GM18873 (cell line): ENCODE results near the gene COA5.

ENCODE experiments used
- ATAC-seq: cut with Tn5 transposase; IDR thresholded peaks from one replicate; pipeline ENCODE4 v1.9.1; 2021; ENCODE audit warnings: mild to moderate bottlenecking, moderate library complexity, moderate number of reproducible peaks; ENCODE audit not compliant: unreplicated experiment, low FRiP score

The COA5 gene

DNA sequence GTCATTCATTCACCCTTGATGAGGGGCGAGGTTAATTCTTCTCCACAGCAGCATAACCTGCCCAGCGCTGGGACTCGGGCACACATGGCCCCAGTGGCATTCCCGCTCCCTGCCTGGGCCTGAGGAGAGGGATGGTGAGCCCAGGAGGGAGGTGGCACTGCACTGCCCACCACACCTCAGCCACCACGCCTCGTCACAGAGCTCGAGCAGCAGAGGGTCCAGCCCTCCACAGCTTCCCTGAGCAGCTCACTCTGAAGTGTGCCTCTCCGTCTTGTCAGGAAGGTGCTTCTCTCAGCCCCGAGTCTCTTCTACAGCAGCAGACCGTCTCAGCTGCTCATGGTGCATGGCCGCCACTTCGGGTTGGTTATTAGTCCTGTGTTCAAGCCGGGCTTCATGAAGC is 34.9 kb downstream of the COA5 start:
- ATAC-seq: no peak

DNA sequence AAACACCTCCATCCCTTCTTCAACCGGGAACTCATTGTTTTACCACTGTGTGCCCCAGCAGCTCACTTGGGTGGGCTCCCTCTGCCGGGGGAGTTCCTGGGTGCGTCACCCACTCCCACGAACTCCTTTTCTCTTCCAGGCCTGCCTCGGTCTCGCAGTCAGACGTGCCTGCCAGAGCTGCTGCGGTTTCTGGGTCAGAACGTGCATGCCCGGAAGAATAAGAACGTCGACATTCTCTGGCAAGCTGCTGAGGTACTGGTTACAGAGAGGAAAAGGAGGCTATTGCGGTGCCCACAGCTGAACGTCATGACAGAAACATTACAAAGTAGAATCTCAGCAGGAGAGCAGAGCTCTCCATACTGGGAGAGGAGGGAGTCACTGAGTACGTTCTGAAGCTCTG is 35.6 kb downstream of the COA5 start:
- ATAC-seq: no peak

DNA sequence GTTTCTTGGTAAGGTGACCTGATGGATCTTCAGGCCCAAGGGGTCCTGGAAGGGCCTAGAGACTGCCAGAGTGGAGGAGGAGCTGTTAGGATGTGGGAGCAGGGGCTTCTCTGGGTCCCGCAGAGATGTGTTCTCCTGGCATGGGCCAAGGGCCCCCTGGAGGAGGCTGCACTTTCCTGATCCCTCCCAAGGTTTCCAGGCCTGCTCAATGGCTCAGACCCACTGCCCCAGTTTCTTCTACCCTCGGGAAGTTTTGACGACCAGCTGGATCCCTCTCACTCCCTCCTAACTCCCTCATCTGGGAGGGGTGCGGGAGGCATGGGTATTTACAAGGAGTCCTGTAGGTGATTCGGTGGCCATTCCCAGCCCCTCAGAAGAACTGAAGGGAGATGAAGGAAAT is 36.1 kb downstream of the COA5 start:
- ATAC-seq: no peak

DNA sequence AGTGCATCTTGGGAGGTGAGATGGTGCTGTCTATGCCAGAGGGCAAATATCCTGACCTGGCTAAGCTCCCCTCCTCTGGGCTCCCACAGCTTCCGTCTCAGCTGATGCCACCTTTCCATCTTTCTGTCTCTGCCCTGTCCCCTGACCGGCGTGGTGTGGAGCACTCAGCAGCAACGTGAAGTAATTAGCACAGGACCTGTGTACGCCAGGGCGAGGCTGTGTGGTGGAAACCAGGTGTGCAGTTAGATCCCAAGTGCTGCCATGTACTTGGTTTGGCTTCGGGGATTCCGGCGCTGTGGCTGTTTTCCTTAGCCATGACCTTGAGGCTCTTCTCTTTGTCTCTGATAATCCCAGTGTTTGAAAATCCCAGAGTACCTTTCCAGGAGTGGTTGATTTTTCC is 36.5 kb downstream of the COA5 start:
- no peak for ATAC-seq

DNA sequence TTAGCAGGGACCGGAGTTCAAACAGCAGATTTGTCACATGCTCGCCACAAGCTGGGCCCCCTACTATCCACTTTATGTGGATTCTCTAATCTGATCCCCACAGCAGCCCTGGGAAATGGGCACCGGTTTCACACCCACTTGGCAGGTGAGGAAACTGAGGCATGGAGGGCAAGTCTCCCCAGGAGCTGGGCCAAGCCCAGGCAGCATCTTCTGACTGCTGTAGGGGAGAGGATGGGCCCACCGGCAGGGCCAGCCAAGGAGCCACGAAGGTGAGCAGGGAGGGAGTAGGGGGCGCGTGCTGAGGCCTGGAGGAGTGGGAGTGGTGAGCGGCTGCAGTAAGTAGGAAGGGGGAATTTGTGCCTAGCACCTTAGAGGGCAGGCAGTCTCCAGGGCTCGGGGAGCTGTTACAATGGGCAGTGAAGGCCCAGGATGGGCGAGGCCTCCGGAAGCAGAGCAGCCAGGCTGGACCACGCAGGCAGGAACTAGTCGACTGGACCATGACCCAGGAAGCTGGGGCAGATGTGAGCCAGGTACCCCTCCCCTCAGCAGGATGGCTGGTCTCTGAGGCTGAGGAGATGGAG is 37.1 kb downstream of the COA5 start:
- ATAC-seq: no peak

DNA sequence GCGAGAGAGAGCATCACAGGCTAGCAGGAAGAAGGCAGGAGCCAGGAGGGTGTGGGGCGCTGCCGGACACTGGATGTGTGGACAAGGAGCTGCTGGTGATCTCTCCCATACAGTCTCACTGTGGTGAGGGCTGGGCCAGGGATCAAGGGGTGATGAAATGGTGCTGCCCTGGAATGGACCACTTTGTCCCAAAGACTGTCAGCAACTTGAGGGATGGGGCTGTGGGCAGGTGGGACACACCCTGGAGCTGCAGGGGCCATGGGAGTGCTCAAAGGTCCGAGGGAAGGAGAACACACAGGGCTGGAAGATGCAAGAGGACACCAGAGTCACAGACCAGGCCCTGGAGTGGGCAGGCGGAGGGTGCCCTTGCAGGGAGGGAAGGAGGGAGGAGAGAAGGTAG is 38.0 kb downstream of the COA5 start:
- ATAC-seq: no peak

DNA sequence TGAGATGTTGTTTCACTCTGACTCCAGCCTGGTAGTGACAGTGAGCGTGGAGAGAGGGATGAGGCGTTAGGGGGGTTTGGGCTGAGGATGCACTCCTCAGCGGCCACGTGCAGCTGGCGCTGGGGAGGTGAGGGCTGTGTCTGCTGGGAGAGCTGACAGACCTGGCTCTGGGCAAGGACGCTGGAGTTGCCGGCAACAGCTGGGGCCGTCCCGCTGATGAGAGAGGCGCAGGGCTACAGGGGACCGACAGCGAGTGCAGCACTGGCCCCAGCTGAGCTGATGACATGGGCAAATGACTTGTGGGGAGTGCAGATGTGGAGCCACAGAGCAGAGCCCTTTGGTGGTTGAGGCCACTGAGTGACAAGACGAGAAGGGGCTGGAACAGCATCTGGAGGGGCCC is 38.4 kb downstream of the COA5 start:
- no peak for ATAC-seq

DNA sequence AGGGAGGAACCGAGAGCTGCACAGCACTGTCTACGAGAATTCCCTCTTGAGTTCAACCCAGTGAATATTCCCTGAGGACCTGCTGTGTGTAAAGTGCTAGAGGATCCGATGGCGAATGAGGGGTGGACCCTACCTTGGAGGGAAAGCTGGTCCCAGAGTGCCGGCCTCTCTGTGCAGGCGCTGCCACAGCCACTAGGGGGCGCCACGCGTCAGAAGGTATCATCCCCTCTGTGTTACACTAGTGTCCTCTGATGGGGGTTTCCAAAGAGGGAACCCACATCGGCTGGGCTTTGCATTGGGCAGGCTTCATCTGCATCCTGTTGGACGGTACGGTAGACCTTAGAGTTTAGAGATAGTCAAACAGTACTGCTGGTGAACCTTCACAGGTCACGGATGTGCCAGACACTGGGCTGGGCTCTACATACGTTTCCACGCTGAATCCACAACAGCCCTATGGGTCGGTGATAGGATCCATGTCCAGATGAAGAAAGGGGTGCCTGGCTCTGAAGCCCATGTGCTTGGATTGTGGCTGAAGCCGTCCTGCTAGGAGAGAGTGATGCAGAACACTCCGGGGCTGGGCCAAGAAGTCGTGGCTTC is 39.0 kb downstream of the COA5 start:
- no peak for ATAC-seq

DNA sequence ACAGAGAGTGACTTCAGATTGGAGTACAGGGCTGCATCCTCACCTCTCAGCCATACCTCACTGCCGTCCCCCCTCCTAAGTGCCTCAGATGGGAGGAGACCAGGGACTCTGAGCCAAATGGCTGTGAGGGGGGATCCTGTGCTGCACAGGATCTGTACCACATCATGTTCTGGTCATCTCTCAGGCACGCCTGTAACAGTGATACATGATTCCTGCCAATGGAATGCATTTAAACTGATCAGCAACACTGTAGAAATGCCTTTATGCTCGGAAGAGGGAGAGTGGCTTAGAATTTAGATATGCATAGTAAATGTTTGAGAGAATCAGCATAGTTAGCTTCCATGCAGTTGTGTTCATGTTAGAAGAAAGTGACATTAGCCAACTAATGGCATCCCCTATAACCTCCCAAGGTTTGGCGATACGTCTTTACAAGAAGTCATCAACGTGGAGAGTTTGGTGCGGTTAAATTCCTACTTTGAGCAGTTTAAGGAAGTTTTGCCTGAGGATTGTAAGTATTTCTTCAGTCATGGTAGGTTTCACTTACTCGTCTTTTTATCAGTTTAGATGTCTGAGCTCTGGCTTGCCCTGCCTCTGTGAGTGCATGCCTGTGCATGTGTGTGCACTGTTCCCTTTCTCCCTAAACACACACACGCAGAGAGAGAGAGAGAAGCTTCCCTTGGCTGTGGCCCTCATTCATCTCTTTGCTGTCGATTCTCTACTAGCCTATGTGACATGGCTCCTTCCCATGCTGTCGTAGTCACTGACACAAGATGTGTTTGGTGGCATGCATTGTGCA is 40.0 kb downstream of the COA5 start:
- no peak for ATAC-seq

DNA sequence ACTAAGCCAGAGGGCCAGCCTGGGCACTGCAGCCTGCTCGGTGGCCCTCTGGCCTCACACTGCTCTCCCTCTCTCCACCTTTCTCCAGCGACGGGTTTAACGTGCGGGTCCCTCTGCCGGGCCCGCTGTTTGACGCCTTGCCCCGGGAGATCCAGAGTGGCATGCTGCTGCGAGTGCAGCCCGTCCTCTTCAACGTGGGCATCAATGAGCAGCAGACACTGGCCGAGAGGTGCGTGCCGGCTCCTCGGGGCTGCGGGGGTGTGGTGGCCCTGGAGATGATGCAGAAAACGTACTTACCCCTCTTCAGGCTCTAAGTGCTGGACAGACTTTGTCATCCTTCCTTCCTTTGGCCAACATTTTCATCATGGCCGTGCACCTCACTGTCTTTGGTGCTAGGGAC is 42.4 kb downstream of the COA5 start:
- ATAC-seq: no peak

DNA sequence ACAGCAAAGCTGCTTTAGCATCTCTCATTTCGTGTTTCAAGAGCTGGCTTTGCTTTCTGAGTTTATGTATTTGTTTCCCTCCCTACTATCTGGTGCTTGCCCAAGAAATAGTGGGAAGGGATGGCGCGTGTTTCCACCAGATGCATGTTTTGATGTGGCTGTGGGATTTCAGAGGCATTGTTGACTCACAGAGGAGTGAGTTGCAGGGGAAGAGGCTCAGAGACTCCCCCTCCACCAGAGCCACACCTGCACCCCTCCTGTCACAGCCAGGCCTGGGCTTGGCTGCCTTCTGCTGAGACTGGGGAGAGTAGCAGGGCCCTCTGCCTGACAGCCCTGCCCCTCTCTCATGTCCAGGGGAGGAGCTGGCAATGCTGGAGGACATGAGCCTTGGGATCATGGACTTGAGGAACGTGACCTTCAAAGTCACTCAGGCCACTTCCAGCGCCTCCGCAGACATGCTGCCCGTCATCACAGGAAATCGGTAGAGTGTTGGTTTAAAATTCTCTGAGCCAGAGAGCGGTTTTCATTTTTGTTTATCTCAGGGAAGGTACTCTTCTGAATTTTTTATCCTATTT is 42.9 kb downstream of the COA5 start:
- ATAC-seq: no peak

DNA sequence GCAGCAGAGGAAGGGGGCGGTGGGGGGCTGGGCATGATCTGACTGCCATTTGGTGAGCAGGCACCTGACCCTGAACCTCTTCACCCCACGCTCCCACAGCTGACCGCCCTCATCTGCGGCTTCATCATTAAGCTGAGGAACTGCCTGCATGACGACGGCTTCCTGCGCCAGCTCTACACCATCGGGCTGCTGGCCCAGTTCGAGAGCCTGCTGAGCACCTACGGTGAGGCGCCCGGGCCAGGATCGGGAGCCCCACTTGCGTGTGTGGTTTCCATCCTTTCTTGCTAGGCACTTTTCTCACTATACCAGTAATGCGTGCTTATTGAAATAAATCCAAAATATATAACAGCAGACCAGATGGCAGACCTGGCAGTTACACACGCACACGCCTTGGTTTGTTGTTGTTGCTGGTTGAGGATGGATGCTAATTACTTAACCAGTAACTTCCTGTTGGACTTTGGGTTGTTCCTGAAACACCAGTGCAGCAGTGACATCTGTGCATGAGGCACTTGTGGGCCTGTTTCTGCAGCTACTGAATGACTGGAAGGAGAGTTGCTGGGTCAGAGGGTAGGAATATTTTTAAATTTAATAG is 43.7 kb downstream of the COA5 start:
- no peak for ATAC-seq

DNA sequence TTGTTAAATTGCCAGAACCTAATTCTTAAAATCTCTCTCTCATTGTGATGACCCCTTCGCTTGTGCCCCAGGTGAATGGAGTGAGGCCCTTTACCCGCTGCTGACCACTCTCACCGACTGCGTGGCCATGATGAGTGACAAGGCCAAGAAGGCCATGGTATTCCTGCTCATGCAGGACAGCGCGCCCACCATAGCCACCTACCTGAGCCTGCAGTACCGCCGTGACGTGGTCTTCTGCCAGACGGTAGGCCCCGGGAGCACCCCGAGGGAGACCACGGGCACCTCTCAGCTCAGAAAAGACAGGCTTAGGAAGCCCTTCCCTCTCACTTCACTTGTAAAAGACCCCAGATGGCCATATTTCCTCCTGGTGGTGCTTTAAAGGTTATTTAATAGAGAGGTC is 44.9 kb downstream of the COA5 start:
- ATAC-seq: no peak

DNA sequence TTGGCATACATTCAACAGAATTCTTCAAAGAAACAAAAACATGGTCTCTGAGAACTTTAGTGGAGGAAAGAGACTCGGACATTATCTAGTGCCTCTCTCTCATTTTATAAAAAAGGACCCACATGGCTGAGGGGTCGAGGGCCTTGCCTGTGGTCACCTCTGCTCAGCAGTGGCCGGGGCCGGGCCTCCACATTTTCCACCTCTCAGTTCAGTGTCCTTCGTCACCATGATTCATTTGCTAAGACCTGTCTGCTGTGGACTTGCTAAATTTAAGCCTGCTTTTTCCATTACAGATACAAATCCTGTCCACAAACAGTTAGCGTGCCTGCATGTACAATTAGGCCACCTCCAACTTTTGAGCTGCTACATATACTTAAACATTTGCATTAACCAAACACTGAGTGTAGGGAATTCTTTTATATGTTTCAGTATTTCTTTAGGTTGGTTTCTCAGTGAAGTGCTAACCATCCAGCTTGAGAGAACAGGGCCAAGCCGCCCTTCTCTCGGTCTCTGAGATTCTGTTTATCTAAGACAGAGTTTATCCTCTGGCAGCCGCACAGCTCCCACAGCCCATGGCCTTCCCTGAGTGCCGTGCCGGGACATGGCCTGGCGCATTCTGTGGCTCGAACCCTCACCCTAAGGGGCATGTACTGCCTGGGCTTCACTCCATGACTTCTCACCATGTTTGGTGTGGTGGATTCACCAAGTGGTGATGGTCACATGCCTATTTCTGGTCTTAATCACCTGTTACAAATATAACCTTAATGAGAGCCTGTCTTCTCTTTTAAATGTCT is 46.2 kb downstream of the COA5 start:
- no peak for ATAC-seq

DNA sequence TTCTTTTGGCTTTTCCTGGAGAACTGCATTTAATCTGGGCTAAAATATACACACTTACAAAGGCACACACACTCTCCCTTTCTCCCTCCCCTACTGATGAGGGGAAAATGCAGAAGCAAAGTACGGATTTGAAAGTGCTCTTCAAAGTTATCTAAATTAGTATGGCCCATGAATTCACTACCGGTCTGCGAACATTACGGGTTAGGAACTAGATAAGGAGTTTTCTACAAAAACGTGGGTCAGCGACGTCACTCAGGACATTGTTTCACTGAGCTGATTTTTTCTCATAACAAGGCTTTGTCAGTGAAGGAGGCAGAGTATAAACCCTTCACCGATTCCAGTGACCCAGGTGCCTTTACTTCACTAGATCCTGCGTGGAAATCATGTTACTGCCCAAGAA is 47.3 kb downstream of the COA5 start:
- ATAC-seq: no peak

DNA sequence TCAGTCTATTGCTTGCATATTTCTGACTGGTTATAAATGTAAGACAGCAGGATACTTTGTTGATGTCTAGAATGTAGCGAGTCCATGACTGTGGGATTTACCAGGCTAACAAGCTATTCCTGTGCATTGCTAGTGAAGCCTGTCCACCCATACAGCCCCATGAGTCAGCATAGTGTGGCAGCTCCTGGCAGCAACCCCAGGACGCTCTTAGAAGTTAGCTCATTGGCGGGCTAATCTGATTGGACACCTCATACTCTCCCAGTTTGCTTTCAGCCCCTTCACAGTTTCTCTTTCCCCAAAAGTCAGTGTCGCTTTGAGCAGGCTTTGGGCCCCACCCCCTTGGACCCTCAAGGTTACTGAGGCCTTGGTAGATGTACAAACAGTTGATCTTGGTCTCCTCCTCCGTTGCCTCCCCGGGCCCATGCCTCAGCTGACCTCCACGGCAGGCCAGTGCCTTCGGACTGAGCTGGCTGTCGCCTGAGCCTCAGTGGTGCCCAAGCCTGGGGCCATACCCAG is 48.0 kb downstream of the COA5 start:
- no peak for ATAC-seq

DNA sequence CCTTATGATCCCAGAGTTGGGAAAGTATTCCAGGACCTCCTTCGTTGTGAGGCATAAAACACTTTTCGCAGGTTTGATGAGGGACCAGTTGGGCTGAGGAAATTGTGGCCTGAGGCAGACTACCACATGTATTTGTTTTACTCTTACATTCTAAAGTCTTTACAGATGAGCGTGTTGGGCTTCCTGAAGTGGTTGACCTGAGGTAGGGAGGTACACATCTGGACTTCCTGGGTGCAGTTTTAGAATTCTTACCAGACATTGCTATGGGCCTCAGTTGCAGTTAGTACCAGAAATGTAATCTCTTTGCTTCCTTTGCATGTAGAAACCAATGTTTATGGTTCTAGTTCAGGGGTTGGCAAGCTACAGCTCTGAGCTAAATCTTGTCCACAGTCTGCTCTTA is 48.7 kb downstream of the COA5 start:
- no peak for ATAC-seq

DNA sequence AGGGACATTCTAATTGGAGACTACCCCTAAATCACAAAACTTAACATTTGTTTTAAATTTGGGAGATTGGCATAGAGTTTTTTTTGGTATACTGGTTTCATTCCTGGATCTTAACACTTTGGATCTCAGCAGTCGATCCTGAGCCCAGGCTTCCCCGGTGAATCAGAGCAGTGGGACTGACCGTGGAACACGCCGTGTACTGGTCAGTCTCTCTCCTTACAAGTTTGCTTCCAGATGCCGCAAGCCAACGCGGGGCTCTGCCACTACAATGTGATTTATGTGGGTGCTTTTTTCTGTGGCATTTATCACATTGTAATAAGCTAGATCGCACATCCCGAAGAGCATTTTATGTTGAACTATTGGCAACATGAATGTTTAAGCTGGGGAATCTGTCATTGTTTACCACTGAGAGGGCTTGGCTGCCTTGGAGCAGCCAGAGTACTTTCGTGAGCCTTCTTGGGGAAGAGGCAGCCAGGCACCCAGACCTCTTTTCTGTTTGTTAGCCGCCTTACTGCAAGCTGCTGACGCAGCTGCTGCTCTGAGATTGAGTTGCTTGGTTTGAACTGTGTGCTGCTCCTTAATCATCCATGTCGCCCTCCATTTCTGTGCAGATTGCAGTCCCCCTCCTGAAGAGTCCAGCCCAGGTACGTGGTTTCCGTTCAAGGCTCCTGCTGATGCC is 49.3 kb downstream of the COA5 start:
- no peak for ATAC-seq

DNA sequence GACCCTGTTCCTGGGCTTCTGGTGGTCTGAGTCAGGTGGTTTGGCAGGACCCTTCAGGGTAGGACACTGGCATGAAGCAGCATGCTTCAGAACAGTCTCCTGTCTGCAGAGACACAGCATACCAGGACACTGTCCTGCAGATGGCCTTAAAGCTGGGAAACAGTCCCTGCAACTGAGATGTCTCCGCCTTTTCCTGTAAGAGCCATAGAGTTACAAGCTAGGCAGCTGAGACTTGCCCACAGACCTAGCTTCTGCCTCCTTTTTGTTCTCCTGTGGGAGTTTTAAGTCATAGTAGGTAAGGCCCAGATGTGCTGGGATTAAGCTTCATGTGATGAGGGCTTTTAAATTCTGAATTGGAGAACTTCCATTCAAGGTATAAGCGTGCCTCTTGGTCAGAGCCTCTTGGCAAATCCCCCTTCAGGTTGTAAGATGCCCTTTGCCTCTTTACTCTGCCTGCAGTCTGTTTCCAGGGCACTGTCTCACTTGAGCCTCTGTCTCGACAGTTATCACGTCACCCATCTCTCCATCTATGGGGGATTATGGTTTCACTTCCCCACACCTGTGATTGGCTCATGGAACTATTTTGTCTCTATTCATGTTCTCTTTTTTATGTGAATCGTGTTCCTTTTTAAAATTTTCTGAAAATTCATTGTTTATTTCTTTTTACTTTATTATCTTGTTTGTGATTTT is 51.8 kb downstream of the COA5 start:
- no peak for ATAC-seq
